PC-9 (cell line): Measurements from ENCODE around the gene PCDHB8. TPM values are rescaled to one million over a fixed set of nuclear protein-coding genes. Genes with fewer than 3 reads are reported as not detected.
A peak's percentile ranks its signal among the peaks of the same experiment; 100 is the strongest.
"Not testable (repeated sequence)": the region's sequence is repeated elsewhere in the genome, so short reads cannot be mapped to it uniquely, and the experiment has no call there.

ENCODE experiments used
- BruUV-seq: library from RNA; stranded (reverse); fragments of 400-500 nt; replicated peaks from 2 replicates; lab custom pipeline; 2021; lab: Mats Ljungman, UMichigan
- CTCF ChIA-PET: fragments of 300-600 bp; sonication (Branson Sonifier 250); formaldehyde crosslinking; loops from one replicate; lab custom pipeline; 2022; ENCODE audit warnings: antibody characterized with exemption; lab: Charles Lee
- POLR2A ChIA-PET: fragments of 300-600 bp; sonication (Branson Sonifier 250); formaldehyde crosslinking; loops from one replicate; lab custom pipeline; 2022; ENCODE audit warnings: antibody characterized with exemption; ENCODE audit not compliant: unreplicated experiment; lab: Charles Lee
- DNase-seq, 2 experiments: peaks; one replicate each; pipeline versions ENCODE4 v3.0.0 to v3.0.0-alpha.2; 2015 to 2022; ENCODE audit warnings: mixed read lengths in 1 of 2
- H2AFZ ChIP-seq: fragments of 200-600 bp; sonication (generic); 2 replicates; pipeline ENCODE4 v1.8.1; 2017; ENCODE audit warnings: antibody characterized with exemption
- H3F3A ChIP-seq: fragments of 200-600 bp; sonication (generic); 2 replicates; pipeline ENCODE4 v1.8.1; 2017; ENCODE audit warnings: antibody characterized with exemption, mild to moderate bottlenecking, low read depth; ENCODE audit not compliant: insufficient read depth
- H3K27ac ChIP-seq: fragments of 200-600 bp; sonication (generic); 2 replicates; pipeline ENCODE4 v1.6.1; 2016; ENCODE audit warnings: mixed run types
- H3K27me3 ChIP-seq: fragments of 200-600 bp; sonication (generic); 2 replicates; pipeline ENCODE4 v1.6.1; 2016; ENCODE audit warnings: low read depth, mixed run types; ENCODE audit not compliant: insufficient read depth
- H3K36me3 ChIP-seq: fragments of 200-600 bp; sonication (generic); 2 replicates; pipeline ENCODE4 v1.6.1; 2016; ENCODE audit warnings: low read depth, mixed run types
- H3K4me1 ChIP-seq: fragments of 200-600 bp; sonication (generic); replicated peaks from 2 replicates; pipeline ENCODE4 v1.6.1; 2016; ENCODE audit warnings: mixed run types; ENCODE audit not compliant: insufficient read depth
- H3K4me2 ChIP-seq: fragments of 200-600 bp; sonication (generic); 2 replicates; pipeline ENCODE4 v1.6.1; 2017; ENCODE audit warnings: mixed run types
- H3K4me3 ChIP-seq: fragments of 200-600 bp; sonication (generic); 2 replicates; pipeline ENCODE4 v1.6.1; 2016; ENCODE audit warnings: mixed run types
- H3K79me2 ChIP-seq: fragments of 200-600 bp; sonication (generic); 2 replicates; pipeline ENCODE4 v1.6.1; 2017; ENCODE audit warnings: low read depth, mixed run types
- H3K9me2 ChIP-seq: fragments of 200-600 bp; sonication (generic); 2 replicates; pipeline ENCODE4 v1.8.1; 2017; ENCODE audit warnings: mild to moderate bottlenecking; ENCODE audit not compliant: insufficient read depth
- H3K9me3 ChIP-seq: fragments of 200-600 bp; sonication (generic); 2 replicates; pipeline ENCODE4 v1.8.1; 2016; ENCODE audit warnings: low read depth; ENCODE audit not compliant: insufficient read depth
- H4K20me1 ChIP-seq: fragments of 200-600 bp; sonication (generic); 2 replicates; pipeline ENCODE4 v1.8.1; 2017; ENCODE audit not compliant: insufficient read depth
- CTCF ChIP-seq: fragments of 200-600 bp; sonication (generic); conservative IDR thresholded peaks from 2 replicates; pipeline ENCODE4 v1.6.1; 2017; ENCODE audit warnings: mixed run types, antibody characterized with exemption, mild to moderate bottlenecking, moderate library complexity
- EZH2 ChIP-seq: fragments of 200-600 bp; sonication (generic); IDR thresholded peaks from 2 replicates; pipeline ENCODE4 v1.8.0; 2017; ENCODE audit warnings: antibody characterized with exemption, low read depth
- intact Hi-C: fragments of 100-400 bp; cut with micrococcal nuclease; formaldehyde crosslinking; loops from one replicate; pipeline ENCODE4 v1.10.0; 2022; ENCODE audit not compliant: unreplicated experiment
- total RNA-seq: library from RNA; stranded (reverse); gene quantifications from 2 replicates; pipeline ENCODE4 v1.2.3, GENCODE V29; 2021

PCDHB8 gene
- total RNA-seq, 1 experiment from 2014 or later, result not detected

GRCh38 chr5:141199359-141200235 is 22.0 kb downstream of the PCDHB8 start, which contains the start of gene PCDHB11:
PCDHB11 (plus strand) TSS chr5:141199627; CDS start chr5:141199775, 148 bp downstream.
- intact Hi-C loops, result no loop called here
- Histone ChIP-seq H3K27me3 (no peaks in the 10 kb centered on the region), H4K20me1 (no peaks in the 10 kb centered on the region), H3K4me1 (no peaks in the 10 kb centered on the region), H3F3A (no peaks in the 10 kb centered on the region), H2AFZ (no peak within 1 kb of the TSS), H3K36me3 (no peaks in the 10 kb centered on the region), H3K9me3 (no peaks in the 10 kb centered on the region), H3K4me2 (no peak within 1 kb of the TSS), H3K27ac (no peak within 1 kb of the TSS), H3K9me2 (no peaks in the 10 kb centered on the region), H3K79me2 (no peaks in the 10 kb centered on the region), H3K4me3 (no peak within 1 kb of the TSS)
- no peak for DNase-seq
- TF ChIP-seq EZH2, result no peak
- peak; percentile 44; the same call in 1 of the 2 replicates for TF ChIP-seq CTCF
- ChIA-PET POLR2A (no interaction called here), CTCF (no interaction called here)
- no TSS peak for BruUV-seq

- DNase-seq, H3K9me2 ChIP-seq, H4K20me1 ChIP-seq, H3K4me1 ChIP-seq, H3K9me3 ChIP-seq, H3K4me2 ChIP-seq, H3K4me3 ChIP-seq, H3K79me2 ChIP-seq, H2AFZ ChIP-seq, intact Hi-C loops, H3K36me3 ChIP-seq, BruUV-seq, H3F3A ChIP-seq, CTCF ChIA-PET, H3K27ac ChIP-seq, POLR2A ChIA-PET, H3K27me3 ChIP-seq: not testable (repeated sequence)
These were observed 23.5 kb downstream of the PCDHB8 start for GRCh38 chr5:141201126-141201525.

- H3K4me1 ChIP-seq, DNase-seq, BruUV-seq, H3K27me3 ChIP-seq, CTCF ChIA-PET, H3K9me3 ChIP-seq, H3K4me3 ChIP-seq, POLR2A ChIA-PET, H3F3A ChIP-seq, H2AFZ ChIP-seq, intact Hi-C loops, H4K20me1 ChIP-seq, H3K9me2 ChIP-seq, H3K4me2 ChIP-seq, H3K27ac ChIP-seq, H3K36me3 ChIP-seq, H3K79me2 ChIP-seq: not testable (repeated sequence)
These were observed 24.1 kb downstream of the PCDHB8 start for GRCh38 chr5:141201646-141202045.

GRCh38 chr5:141208478-141208877 is 30.9 kb downstream of the PCDHB8 start, which contains the start of gene PCDHB12:
PCDHB12 (plus strand) TSS chr5:141208719; CDS start chr5:141208908, 189 bp downstream.
- no peak within 1 kb of the TSS for H3K4me3 ChIP-seq
- no peaks in the 10 kb centered on the region; the same call in 1 of the 2 replicates for H3K27me3 ChIP-seq
- intact Hi-C loops, result no loop called here
- H3K79me2 ChIP-seq, result no peaks in the 10 kb centered on the region
- no peak for DNase-seq
- ChIA-PET POLR2A (no interaction called here), CTCF (no interaction called here)
- no TSS peak for BruUV-seq
- H3K36me3 ChIP-seq, result no peaks in the 10 kb centered on the region
- no peaks in the 10 kb centered on the region for H3F3A ChIP-seq
- no peaks in the 10 kb centered on the region for H3K9me2 ChIP-seq
- H4K20me1 ChIP-seq, result no peaks in the 10 kb centered on the region
- TF ChIP-seq EZH2, result no peak
- TF ChIP-seq CTCF, result peak; percentile 52
- no peak within 1 kb of the TSS for H3K4me2 ChIP-seq
- no peaks in the 10 kb centered on the region; the same call in 1 of the 2 replicates for H3K9me3 ChIP-seq
- no peak within 1 kb of the TSS for H2AFZ ChIP-seq
- H3K27ac ChIP-seq, result no peak within 1 kb of the TSS
- H3K4me1 ChIP-seq, result no peaks in the 10 kb centered on the region

- H3K9me3 ChIP-seq, H2AFZ ChIP-seq, H4K20me1 ChIP-seq, H3K4me3 ChIP-seq, POLR2A ChIA-PET, H3K4me1 ChIP-seq, H3K36me3 ChIP-seq, H3K4me2 ChIP-seq, intact Hi-C loops, H3K9me2 ChIP-seq, H3K27ac ChIP-seq, CTCF ChIA-PET, BruUV-seq, H3K79me2 ChIP-seq, H3F3A ChIP-seq, H3K27me3 ChIP-seq, DNase-seq: not testable (repeated sequence)
These were observed 32.7 kb downstream of the PCDHB8 start for GRCh38 chr5:141210281-141210680.
